Daoy (cell line): Measurements from ENCODE around the gene IL19. TPM values are rescaled to one million over a fixed set of nuclear protein-coding genes. Genes with fewer than 3 reads are reported as not detected.
"Not testable (repeated sequence)": the region's sequence is repeated elsewhere in the genome, so short reads cannot be mapped to it uniquely, and the experiment has no call there.

ENCODE experiments used
- DNase-seq: peaks from one replicate; pipeline ENCODE4 v3.0.0-alpha.2; 2015; ENCODE audit warnings: low read depth
- total RNA-seq: library from RNA; depleted of rRNA; stranded (reverse); fragments of >200 nt; shearing (Covaris generic); gene quantifications from 2 replicates; pipeline ENCODE4 v1.2.3, GENCODE V29; 2014

Gene IL19
- total RNA-seq, 1 experiment from 2014 or later: not detected

- DNase-seq: no peak
These were observed 29.4 kb upstream of the IL19 start for GRCh38 chr1:206741142-206741701.

GRCh38 chr1:206742719-206743383 lies 27.7 kb upstream of the IL19 start:
- DNase-seq: no peak

GRCh38 chr1:206744683-206745082 lies 25.9 kb upstream of the IL19 start:
- DNase-seq: no peak

- no peak for DNase-seq
These were observed 25.3 kb upstream of the IL19 start for GRCh38 chr1:206745301-206745700.

- no peak for DNase-seq
These were observed 22.1 kb upstream of the IL19 start for GRCh38 chr1:206748348-206749030.

GRCh38 chr1:206751891-206752290 lies 18.7 kb upstream of the IL19 start:
- DNase-seq: no peak

- DNase-seq: no peak
These were observed 18.1 kb upstream of the IL19 start for GRCh38 chr1:206752481-206752880.

- DNase-seq: no peak
These were observed 17.4 kb upstream of the IL19 start for GRCh38 chr1:206753141-206753540.

GRCh38 chr1:206754011-206754410 lies 16.6 kb upstream of the IL19 start:
- no peak for DNase-seq

GRCh38 chr1:206757524-206758266 lies 12.9 kb upstream of the IL19 start:
- no peak for DNase-seq

GRCh38 chr1:206760590-206760989 lies 10.0 kb upstream of the IL19 start:
- no peak for DNase-seq

- DNase-seq: no peak
These were observed 9.3 kb upstream of the IL19 start for GRCh38 chr1:206761159-206761768.

- not testable (repeated sequence) for DNase-seq
These were observed 7.7 kb upstream of the IL19 start for GRCh38 chr1:206762741-206763364.

GRCh38 chr1:206765771-206766170 lies 4.8 kb upstream of the IL19 start:
- DNase-seq: not testable (repeated sequence)

- DNase-seq: peak; percentile 85
These were observed 4.2 kb upstream of the IL19 start for GRCh38 chr1:206766251-206766856.

GRCh38 chr1:206768472-206769303 lies 1.9 kb upstream of the IL19 start:
- no peak for DNase-seq

GRCh38 chr1:206769304-206769731 lies 1.3 kb upstream of the IL19 start:
- no peak for DNase-seq

GRCh38 chr1:206771338-206771692 lies 742 bp downstream of the IL19 start:
- DNase-seq: no peak

GRCh38 chr1:206772243-206772937 lies 1.8 kb downstream of the IL19 start, which contains the start of gene IL10:
TSS of gene IL10 (minus strand) at chr1:206772494. CDS start at chr1:206772435, 59 bp downstream.
- no peak for DNase-seq

GRCh38 chr1:206774093-206774492 lies 3.5 kb downstream of the IL19 start:
- DNase-seq: no peak
